ENCODE results near the gene SYNGR1. TPM values are rescaled to one million over a fixed set of nuclear protein-coding genes. Genes with fewer than 3 reads are reported as not detected.

SYNGR1 gene
- total RNA-seq, 1 donor from 2014 or later, result not detected

DNA sequence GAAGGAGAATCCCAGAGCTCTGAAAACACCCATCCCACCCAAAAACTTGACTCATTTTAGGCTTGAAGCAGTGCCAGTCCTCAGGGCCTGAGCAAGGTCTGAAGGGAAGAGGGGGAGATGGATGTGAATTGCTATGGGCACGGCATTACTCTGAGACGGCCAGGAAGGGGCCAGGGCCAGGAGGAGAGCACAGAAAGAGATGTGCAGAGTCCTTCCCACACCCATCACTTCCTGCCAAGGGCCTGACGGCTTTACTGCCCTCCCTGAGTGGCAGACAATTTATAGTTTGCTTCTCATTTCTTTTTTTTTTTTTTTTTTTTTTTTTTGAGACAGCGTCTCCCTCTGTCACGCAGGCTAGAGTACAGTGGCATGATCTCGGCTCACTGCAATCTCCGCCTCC, 72.3 kb downstream of the SYNGR1 start:
- H3K9me3 Mint-ChIP-seq, result no peaks in the 10 kb centered on the region
- intact Hi-C loops (cut with micrococcal nuclease), result no loop called here
- H3K36me3 Mint-ChIP-seq (ENCODE audit: low read depth), result peaks cover 53% of the 10 kb centered on the region
- no peak overlapping the region for H3K4me3 Mint-ChIP-seq
- no peak for DNase-seq
- H3K4me1 Mint-ChIP-seq, result no peaks in the 10 kb centered on the region
- no peaks in the 10 kb centered on the region for H3K27me3 Mint-ChIP-seq
- H3K27ac Mint-ChIP-seq, result no peak overlapping the region

DNA sequence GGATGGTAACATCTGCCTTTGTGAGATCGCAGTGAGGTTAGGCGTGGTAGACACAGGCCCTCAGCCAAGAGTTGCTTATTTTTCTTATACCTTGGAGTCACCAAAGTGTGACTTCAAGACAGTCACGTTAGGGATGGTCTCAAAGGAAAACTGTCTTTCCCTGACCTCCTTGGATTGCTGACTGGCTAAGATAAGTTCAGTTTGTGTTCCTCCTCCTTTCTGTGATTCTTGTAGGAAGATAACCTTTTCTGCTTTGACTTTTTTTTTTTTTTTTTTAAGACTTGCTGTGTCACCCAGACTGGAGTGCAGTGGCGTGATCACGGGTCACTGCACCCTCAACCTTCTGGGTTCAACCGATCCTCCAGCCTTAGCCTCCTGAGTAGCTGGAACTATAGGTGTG, 72.9 kb downstream of the SYNGR1 start:
- Mint-ChIP-seq H3K4me3 (no peak overlapping the region), H3K27me3 (no peaks in the 10 kb centered on the region), H3K9me3 (no peaks in the 10 kb centered on the region), H3K27ac (no peak overlapping the region), H3K36me3 (ENCODE audit: low read depth) (peaks cover 54% of the 10 kb centered on the region), H3K4me1 (no peaks in the 10 kb centered on the region)
- intact Hi-C loops (cut with micrococcal nuclease), result no loop called here
- DNase-seq, result no peak

DNA sequence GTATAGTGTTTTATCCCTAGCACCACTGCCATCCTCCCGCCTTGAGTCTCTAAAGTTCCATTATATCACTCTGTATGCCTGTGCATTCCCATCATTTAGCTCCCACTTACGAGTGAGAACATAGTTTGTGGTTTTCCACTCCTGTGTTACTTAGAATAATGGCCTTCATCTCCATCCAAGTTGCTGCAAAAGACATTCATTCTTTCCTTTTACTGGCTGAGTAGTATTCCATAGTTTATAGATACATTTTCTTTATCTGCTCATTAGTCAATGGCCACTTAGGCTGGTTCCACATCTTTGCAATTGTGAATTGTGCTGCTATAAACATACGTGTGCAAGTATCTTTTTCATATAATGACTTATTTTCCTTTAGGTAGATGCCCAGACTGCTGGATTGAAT, 74.2 kb downstream of the SYNGR1 start:
- Mint-ChIP-seq H3K4me1 (no peaks in the 10 kb centered on the region), H3K27me3 (no peaks in the 10 kb centered on the region), H3K9me3 (no peaks in the 10 kb centered on the region), H3K4me3 (no peak overlapping the region), H3K27ac (no peak overlapping the region), H3K36me3 (ENCODE audit: low read depth) (peaks cover 49% of the 10 kb centered on the region)
- intact Hi-C loops (cut with micrococcal nuclease), result no loop called here
- no peak for DNase-seq

DNA sequence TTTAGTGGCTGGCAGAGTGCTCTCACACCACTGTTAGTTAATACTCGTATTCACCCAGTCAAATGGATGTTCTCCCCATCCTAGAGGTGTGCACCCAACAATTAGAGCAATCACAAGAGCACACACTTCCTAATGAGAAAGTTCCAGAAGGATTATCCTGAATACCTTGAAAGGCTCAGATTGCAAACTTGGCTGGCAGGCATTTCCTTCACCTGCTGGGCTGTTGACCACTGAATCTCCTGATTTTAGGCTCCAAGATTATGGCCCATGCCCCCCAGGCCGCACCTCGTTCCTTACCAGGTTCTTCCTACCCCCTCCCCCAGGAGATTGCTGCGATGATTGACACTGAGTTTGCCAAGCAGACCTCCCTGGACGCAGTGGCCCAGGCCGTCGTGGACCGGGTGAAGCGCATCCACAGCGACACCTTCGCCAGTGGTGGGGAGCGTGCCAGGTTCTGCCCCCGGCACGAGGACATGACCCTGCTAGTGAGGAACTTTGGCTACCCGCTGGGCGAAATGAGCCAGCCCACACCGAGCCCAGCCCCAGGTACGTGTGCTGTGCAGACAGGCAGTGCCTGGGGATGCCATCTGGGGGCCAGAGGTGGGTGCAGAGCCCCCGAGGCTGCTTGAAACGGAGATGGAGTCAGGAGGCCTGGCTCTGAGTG, 76.7 kb downstream of the SYNGR1 start:
- intact Hi-C loops (cut with micrococcal nuclease), result no loop called here
- H3K9me3 Mint-ChIP-seq, result no peaks in the 10 kb centered on the region
- no peak overlapping the region for H3K4me3 Mint-ChIP-seq
- no peak overlapping the region for H3K27ac Mint-ChIP-seq
- peaks cover 40% of the 10 kb centered on the region for H3K36me3 Mint-ChIP-seq (ENCODE audit: low read depth)
- no peaks in the 10 kb centered on the region for H3K4me1 Mint-ChIP-seq
- no peak for DNase-seq
- H3K27me3 Mint-ChIP-seq, result no peaks in the 10 kb centered on the region

DNA sequence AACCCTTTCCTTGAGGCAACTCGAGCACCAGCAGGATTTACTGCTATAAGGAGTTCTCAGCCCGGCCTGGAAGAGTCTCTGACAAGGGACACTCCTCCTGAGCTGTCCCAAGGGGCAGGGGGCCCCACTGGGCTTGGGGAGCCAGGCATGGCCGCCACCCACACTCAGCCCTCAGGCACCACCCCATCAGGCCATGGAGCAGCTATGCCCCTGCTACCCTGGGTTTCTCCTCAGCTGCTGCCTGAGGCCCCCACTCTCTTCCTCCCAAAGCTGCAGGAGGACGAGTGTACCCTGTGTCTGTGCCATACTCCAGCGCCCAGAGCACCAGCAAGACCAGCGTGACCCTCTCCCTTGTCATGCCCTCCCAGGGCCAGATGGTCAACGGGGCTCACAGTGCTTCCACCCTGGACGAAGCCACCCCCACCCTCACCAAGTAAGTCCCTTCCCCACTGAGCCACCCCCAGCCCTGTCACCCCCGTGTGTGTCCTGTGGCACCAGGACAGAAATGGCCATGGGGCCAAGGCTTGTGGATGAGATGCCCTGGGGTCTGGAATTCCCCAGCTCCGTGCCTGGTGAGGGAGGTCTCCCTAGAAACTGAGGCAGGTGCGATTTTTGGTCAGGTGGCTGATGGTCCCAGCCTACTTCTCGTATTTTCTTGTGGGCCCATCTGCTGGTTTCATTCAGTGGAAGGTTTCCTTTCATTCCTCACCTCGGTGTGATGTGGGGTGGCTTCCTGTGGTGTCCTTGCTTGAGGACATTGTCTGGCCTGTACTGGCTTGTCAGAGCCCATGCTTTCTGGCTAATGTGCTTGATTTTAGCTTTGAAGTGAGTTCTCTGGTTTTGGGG, 78.2 kb downstream of the SYNGR1 start:
- Mint-ChIP-seq H3K27ac (no peak overlapping the region), H3K27me3 (no peaks in the 10 kb centered on the region), H3K9me3 (no peaks in the 10 kb centered on the region), H3K4me1 (no peaks in the 10 kb centered on the region), H3K4me3 (no peak overlapping the region), H3K36me3 (ENCODE audit: low read depth) (peaks cover 30% of the 10 kb centered on the region)
- no peak for DNase-seq
- intact Hi-C loops (cut with micrococcal nuclease), result no loop called here

DNA sequence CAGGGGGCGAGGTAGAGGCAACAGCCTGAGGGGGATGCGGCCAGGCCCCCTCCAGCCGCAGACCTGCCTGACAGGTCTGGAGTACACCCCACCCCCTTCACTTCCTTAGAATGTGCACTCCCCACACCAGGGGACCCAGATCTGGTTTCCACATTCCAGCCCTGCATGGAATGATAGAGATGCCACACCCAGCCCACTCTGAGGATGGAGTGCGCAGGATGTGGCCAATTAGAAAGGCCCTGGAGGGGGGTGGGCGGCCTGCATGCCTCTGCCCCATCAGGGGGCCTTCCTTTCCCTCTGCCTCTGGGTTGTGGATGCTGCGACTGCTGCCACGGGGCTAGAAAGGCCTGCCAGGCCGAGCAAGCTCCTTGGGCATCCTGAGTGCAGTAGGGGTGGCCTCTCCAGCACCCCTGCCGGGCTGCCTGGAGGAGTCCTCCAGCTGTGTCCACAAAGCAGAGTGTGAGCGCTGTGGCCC, 78.8 kb downstream of the SYNGR1 start:
- intact Hi-C loops (cut with micrococcal nuclease), result no loop called here
- Mint-ChIP-seq H3K9me3 (no peaks in the 10 kb centered on the region), H3K36me3 (ENCODE audit: low read depth) (peaks cover 29% of the 10 kb centered on the region), H3K27me3 (no peaks in the 10 kb centered on the region), H3K4me1 (no peaks in the 10 kb centered on the region), H3K4me3 (no peak overlapping the region), H3K27ac (no peak overlapping the region)
- DNase-seq, result no peak

DNA sequence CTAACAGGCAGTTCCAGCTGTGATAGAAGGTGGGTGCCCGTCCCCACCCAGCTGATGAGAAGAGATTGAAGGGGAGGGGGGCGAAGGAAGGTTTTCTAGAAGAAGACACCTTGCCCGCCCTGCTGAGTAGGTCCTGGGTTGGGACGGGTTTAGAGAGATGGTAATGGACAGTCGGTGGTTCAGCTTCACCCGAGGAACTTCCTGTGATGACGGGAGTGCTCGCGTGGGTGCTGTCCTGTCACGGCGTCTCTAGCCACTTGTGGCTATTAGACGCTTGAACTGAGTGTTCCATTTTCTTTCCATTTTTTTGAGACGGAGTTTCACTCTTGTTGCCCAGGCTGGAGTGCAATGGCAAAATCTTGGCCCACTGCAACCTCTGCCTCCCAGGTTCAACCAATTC, 79.4 kb downstream of the SYNGR1 start:
- no peaks in the 10 kb centered on the region for H3K4me1 Mint-ChIP-seq
- H3K4me3 Mint-ChIP-seq, result no peak overlapping the region

DNA sequence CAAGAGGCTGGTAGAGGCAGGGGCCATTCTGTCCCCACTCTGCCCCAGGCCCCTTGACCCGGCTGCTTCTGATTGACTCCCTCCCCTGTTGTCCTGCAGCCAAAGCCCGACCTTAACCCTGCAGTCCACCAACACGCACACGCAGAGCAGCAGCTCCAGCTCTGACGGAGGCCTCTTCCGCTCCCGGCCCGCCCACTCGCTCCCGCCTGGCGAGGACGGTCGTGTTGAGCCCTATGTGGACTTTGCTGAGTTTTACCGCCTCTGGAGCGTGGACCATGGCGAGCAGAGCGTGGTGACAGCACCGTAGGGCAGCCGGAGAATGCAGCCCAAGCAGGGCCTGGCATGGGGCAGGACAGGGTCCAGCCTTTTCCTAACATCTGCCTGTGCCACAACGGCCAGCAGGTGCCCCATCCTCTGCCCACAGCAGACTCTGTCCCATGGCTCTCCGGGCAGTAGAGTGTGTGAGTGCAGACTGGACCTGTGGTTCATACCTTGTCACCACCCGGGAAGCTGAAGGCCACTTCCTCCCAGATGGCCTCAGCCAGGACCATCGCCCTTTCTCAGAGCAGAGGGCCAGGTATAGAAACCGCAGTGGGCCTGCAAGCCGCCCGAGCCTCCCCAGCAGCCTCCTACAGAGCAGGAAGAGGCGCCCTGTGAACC, 80.3 kb downstream of the SYNGR1 start:
- intact Hi-C loops (cut with micrococcal nuclease), result no loop called here

More for the DNA sequence above, 79.4 kb downstream of the SYNGR1 start:
- Mint-ChIP-seq H3K27me3 (no peaks in the 10 kb centered on the region), H3K27ac (no peak overlapping the region), H3K9me3 (no peaks in the 10 kb centered on the region), H3K36me3 (ENCODE audit: low read depth) (peaks cover 25% of the 10 kb centered on the region)
- no peak for DNase-seq
- intact Hi-C loops (cut with micrococcal nuclease), result no loop called here

DNA sequence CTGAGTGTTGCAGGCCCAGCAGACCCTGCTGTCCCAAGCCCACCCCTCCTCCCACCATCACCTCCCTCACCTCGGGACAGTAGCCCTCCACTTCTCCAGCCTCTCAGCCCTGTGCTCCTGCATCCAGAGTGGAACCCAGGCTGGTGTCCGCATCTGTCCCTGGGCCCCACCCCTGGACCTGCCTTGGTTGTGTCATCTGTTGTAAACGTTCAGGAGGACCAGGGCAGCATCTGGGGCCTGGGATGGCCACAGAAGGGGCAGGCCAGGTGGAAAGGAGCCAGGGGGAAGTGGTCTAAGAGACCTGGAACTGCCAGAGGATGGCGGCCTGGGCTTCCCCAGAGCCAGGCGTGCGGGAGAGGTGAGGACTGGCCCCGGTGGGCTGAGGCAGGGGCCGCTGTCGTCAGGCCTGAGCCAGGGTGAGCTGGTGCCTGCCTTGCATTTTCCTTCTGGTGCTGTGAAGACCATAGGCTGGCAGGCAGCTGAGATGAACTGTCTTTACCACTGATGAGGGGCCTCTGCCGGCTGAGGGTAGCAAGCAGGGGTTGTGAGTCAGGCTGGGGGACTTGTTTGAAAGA, 80.9 kb downstream of the SYNGR1 start:
- H3K27me3 Mint-ChIP-seq, result no peaks in the 10 kb centered on the region
- intact Hi-C loops (cut with micrococcal nuclease), result no loop called here
- no peak for DNase-seq
- H3K4me1 Mint-ChIP-seq, result no peaks in the 10 kb centered on the region
- H3K36me3 Mint-ChIP-seq (ENCODE audit: low read depth), result peaks cover 25% of the 10 kb centered on the region
- H3K4me3 Mint-ChIP-seq, result no peak overlapping the region
- H3K9me3 Mint-ChIP-seq, result no peaks in the 10 kb centered on the region
- H3K27ac Mint-ChIP-seq, result no peak overlapping the region

More for the DNA sequence above, 80.3 kb downstream of the SYNGR1 start:
- peaks cover 25% of the 10 kb centered on the region for H3K36me3 Mint-ChIP-seq (ENCODE audit: low read depth)
- no peak for DNase-seq
- H3K27me3 Mint-ChIP-seq, result no peaks in the 10 kb centered on the region
- H3K4me1 Mint-ChIP-seq, result no peaks in the 10 kb centered on the region
- H3K27ac Mint-ChIP-seq, result no peak overlapping the region
- H3K4me3 Mint-ChIP-seq, result no peak overlapping the region
- no peaks in the 10 kb centered on the region for H3K9me3 Mint-ChIP-seq

DNA sequence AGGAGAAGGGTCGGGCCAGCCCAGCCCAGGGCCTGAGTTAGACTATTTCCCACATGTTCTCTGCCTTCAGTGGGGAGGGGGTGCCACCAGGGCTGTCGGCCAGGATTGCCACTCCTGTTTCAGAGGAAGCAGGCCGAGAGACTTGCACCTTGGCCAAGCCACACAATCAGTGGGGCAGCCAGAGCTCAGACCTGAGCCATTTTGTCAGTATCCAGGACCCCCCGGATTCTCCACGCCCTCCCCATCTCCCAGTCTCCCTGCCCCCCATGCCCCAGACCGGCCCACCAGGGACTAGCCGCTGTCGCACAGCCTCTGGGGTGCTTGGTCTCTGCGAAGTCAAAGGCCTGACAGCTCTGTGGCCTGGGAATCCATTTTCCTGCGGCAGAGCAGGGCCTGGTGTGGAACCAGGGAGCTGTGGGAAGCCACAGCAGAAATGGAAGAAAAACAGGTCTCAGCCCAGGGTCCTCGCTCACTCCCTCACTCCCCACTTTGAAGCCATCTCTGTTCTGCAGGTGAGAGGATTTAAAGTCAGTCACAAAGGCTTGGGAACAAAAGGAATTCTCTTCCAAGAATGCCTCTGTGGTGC, 81.5 kb downstream of the SYNGR1 start:
- Mint-ChIP-seq H3K27me3 (no peaks in the 10 kb centered on the region), H3K4me3 (no peak overlapping the region), H3K4me1 (no peaks in the 10 kb centered on the region), H3K27ac (no peak overlapping the region), H3K36me3 (ENCODE audit: low read depth) (peaks cover 24% of the 10 kb centered on the region), H3K9me3 (no peaks in the 10 kb centered on the region)
- intact Hi-C loops (cut with micrococcal nuclease), result no loop called here
- no peak for DNase-seq

DNA sequence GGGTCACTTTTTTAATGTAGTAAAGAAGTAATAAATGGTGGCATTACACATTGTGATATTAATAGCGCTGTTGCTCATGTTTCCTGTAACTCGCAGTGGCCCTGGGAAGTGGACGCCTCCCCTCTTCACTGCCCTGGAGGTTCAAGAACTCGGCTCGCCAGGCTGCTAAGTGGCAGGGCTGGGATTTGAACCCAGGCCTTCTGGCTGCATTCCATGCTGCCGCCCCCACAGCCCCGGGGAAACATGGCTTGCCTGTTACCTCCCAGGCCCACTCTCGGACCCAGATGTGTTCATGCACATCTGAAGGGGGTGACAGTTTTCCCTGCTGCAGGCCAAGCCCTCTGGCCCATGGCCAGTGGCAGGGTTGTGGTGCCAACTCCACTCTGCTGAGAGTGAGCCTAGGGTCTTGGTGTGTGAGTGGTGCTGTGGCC, 82.0 kb downstream of the SYNGR1 start:
- Mint-ChIP-seq H3K27ac (no peak overlapping the region), H3K4me1 (no peaks in the 10 kb centered on the region), H3K27me3 (no peaks in the 10 kb centered on the region), H3K9me3 (no peaks in the 10 kb centered on the region), H3K4me3 (no peak overlapping the region), H3K36me3 (ENCODE audit: low read depth) (peaks cover 19% of the 10 kb centered on the region)
- DNase-seq, result no peak
- intact Hi-C loops (cut with micrococcal nuclease), result no loop called here

DNA sequence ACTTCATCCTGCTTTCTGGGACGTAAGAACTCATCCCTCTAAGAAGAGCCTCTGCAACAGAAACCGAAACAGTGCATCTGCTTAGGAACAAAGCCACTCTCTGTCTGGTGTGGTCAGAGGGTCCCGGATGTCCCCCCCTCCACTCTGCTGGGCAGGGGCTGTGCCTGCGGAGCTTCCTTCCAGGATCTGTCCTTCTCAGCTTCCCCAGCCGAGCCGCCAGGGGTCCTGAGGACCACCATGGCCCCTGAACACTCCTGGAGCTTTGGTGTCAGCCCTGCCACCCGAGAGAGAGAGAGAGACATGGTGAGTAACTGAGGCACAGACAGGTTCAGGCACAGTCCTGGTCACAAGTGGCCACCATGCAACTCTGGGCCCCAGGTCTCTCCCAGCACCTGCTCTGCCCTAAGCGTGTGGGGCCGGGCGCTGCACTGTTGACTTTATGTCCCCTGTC, 82.6 kb downstream of the SYNGR1 start:
- H3K27ac Mint-ChIP-seq, result no peak overlapping the region
- H3K9me3 Mint-ChIP-seq, result no peaks in the 10 kb centered on the region
- peaks cover 15% of the 10 kb centered on the region for H3K36me3 Mint-ChIP-seq (ENCODE audit: low read depth)
- DNase-seq, result no peak
- H3K4me1 Mint-ChIP-seq, result peaks cover 3% of the 10 kb centered on the region
- intact Hi-C loops (cut with micrococcal nuclease), result no loop called here
- H3K27me3 Mint-ChIP-seq, result no peaks in the 10 kb centered on the region
- H3K4me3 Mint-ChIP-seq, result no peak overlapping the region

DNA sequence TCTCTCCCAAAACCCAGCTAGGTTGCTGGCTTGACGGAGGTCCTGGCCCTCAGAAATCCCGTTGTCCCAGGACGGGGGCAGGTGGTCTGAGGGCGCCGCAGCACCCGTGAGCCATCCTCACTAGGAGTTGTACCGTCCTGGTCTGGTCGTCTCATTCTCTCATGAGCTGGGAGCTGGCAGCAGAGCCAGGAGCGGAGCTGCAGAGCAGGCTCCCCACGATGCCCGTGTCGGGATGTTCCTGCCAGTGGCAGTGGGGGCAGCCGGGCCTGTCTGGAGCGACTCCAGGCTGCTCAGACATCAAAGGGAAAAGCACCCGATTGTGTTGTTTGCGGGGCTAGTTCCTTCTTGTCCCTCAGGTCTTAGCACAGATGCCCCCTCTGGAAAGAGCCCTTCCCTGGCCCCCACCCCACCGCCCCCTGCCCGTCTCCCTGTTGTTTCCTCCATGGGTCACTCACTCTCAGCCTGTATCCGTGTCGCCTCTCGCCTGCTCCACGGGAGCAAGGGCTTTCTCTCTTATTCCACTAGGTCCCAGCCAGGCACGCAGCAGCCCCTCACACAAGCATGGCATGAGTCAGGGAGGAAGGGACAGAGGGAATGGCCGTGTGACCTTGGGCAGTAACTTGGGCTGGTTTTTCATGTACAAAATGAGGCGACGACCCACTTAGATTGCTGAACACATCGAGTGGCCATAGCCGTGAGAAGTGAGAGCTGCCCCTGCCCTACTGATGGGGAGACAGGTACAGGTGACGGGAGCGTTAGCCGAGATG, 83.9 kb downstream of the SYNGR1 start:
- no peak overlapping the region for H3K4me3 Mint-ChIP-seq
- peaks cover 9% of the 10 kb centered on the region for H3K36me3 Mint-ChIP-seq (ENCODE audit: low read depth)
- H3K27ac Mint-ChIP-seq, result no peak overlapping the region
- peaks cover 3% of the 10 kb centered on the region for H3K4me1 Mint-ChIP-seq
- no peak for DNase-seq
- H3K27me3 Mint-ChIP-seq, result no peaks in the 10 kb centered on the region
- no peaks in the 10 kb centered on the region for H3K9me3 Mint-ChIP-seq
- intact Hi-C loops (cut with micrococcal nuclease), result no loop called here
